ENCODE measurements around the gene GRID1.

GRID1 gene

DNA sequence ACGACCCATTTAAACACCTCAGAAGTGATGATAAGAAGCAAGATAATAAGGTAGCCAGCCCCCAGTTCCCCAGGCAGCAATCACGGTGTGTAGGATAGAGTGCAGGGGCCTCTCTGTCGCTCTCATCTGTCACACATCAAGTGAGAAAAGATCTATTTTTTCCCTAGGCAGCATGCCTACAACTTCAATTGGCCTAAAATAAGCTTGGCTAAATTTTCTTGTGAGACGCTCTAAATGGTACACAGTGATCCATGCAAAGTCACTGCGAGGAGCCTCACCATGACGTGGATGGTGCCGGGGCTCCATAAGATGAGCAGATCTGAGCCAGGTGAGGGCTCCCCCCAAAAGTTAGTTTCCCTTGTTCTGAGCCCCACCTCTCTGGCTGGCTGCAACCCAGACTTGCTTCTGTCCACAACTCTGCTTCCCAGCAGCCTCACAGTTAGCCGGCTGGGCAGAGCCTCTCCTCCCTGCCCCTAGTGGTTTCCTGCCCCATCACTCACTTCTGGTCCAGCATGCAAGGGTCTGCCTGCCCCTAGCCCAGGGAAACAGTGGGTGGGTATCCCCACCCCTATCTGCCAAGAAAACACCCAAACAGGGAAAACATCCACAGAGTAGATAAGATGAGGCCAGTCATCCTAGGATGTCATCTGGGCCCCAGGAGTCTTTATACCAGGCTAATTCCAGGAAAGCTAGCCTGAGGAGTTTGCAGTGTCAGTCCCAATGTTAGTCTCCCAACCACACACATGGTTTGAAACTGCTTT lies 342.1 kb downstream of the GRID1 start:
- Histone ChIP-seq H3K27ac (no peak overlapping the region), H3K4me3 (no peak overlapping the region)

DNA sequence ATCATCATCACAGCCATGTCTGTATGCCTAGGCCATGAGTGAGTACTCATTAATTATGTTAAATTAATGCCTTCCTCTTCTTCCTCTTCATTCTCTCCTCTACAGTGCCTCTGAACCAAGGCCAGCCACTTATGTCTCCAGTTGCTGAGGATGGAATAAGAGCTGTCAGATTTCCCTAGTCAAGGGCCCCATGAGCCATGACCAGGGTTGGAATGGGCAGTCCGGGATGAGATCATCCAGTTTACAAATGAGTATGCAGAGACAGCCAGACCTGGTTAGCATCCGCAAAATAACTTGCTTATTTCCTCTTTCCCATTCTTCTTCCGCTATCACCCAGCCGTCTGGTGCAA lies 342.7 kb downstream of the GRID1 start:
- no peak overlapping the region for H3K27ac ChIP-seq
- no peak overlapping the region for H3K4me3 ChIP-seq

DNA sequence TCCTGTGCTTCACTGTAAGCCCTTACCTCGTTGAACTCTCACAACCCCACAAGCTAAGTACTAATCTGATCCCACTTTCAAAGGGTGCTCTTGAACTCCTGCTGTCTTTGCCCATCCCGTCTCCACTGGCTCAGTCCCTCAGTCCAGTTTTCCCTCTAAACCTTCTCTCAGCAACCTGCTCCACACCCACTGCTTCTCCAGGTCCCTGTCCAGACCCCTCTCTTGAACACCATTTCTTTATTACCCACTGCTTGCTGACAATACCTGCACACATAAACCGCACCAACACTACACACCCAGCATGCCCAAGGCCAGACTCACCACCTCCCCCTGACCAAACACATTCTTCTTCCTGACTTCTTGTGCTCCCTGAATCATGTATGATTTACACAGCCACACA lies 343.3 kb downstream of the GRID1 start:
- Histone ChIP-seq H3K4me3 (no peak overlapping the region), H3K27ac (no peak overlapping the region)

DNA sequence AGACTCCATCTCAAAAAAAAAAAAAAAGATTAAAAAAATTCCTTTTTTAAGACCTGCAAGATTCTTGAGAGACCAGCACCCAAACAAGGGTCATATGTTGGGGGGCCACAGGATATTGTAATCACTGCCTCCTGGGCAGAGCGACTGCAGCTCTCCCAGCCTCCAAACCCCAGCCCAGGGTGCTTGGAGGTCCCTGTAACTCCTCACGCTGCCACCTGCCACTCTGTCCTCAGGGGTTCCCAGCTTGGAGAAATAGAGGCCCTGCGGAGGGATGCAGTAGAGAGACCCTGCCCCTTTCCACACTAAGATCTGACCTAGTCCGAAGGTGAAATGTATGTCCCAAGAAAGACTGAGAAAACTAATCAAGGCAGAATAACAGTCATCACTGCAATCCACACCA lies 343.7 kb downstream of the GRID1 start:
- Histone ChIP-seq H3K4me3 (no peak overlapping the region), H3K27ac (no peak overlapping the region)

DNA sequence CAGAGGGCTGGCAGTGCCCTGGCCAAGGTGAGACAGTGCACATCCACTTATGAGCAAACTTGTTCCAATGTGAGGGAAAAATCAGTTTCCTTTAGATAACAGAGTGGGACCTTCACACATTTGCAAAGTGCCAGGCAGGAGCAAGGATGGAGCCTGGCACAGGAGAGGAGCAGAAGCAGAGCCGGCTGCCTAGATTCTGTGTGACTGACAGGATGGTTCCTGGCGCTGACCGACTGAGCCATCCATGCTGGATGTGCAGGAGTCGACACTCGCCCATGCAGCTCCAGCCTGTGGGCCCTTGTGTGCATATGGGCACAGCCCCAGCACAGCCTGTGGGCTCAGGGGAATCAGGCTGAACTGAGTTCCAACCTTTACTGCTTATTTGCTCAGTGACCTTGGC lies 346.5 kb downstream of the GRID1 start:
- no peak overlapping the region for H3K27ac ChIP-seq

DNA sequence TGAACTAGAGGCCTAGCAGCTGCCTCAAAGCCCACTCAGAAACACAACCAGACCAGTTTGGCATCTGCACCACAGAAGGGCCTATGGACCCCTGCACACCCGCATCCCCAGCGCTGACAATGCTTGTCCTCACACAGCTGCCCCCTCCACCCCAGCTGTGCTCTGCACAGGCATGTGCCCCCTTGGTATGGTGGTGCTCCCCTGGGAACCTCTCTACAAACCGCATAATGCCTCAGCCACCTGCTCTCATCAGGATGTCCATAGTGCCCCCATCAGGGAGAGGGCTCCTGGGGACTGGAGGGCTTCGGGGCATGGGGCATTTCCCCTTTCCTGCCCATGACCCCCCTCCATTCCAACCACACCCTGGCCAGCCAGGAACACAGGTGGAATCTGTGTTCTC lies 347.5 kb downstream of the GRID1 start:
- Histone ChIP-seq H3K27ac (no peak overlapping the region), H3K4me3 (no peak overlapping the region)

More for the DNA sequence above, 346.5 kb downstream of the GRID1 start:
- H3K4me3 ChIP-seq: no peak overlapping the region

DNA sequence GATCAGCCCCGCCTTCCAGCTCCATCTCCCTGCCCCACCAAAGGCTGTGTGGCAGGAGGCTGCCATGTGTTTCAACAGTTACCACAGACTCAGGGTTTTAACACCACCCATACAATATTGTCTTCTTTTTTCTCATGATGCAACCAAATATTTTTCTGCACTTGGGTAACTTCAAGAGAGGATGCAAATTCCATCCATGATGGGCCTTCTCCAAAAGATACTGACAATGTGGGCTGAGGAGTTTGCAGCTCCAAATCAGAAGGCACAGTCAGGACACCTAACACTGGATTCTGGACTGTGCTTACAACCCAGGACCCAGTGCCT lies 347.9 kb downstream of the GRID1 start:
- Histone ChIP-seq H3K4me3 (no peak overlapping the region), H3K27ac (no peak overlapping the region)

DNA sequence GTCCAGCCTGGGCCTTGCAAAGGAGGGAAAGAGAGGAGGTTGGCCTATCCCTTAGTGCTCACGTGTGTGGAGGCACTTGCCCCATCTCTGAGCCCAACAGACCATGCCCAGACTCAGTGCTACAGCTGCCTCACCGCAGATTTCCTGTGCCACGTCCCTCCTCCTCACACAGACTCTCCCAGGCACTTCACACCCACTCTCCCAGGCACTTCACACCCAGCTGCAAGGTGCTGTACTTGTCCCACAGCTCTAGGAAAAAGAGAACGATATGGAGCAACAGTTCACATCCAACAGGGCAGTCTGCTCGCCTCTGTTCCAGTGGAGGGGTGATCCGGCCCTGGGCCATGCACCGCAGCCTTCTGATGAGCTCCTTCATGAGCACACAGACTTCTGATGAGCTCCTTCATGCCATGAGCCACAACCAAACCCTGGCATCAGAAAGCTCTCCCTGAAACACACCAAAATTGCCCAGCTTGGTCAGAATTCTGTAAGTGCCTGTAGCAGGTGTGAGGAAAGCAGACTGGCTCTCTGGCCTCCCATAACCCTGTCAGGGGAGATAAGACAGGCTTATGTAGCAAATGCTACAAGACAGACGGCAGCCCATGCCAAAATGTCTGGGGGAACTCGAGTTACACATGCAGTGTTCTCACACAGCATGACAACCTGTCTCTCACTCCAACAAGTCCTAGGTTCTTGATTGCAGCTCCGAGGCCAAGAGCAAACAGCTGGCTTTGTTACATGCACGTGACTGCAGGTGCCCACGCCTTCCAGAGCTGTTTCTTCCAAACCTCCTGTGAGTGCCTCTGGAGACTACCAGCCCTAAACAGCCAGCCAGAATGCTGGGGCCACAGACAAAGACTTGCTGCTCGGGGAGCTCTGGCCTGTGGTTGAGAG lies 348.5 kb downstream of the GRID1 start:
- H3K4me3 ChIP-seq: no peak overlapping the region
- H3K27ac ChIP-seq: no peak overlapping the region

DNA sequence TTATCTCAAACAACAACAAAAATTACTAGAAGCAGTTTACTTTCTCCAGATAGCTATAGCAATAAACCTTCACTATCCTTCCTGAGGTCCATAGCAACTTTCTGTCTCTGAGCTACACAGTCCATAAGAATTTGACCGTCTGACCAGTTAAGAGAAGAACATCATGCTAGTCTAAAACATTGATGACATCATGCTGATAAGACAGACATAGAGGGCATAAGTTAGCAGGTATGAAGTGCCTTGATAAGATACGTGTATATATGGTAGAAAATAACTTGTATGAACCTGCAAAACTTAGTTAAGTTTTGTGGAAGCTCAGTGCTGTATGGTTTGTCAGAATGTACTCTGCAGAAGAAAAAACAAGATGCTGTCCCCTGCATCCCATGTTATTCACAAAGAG lies 353.0 kb downstream of the GRID1 start:
- Histone ChIP-seq H3K27ac (no peak overlapping the region), H3K4me3 (no peak overlapping the region)

DNA sequence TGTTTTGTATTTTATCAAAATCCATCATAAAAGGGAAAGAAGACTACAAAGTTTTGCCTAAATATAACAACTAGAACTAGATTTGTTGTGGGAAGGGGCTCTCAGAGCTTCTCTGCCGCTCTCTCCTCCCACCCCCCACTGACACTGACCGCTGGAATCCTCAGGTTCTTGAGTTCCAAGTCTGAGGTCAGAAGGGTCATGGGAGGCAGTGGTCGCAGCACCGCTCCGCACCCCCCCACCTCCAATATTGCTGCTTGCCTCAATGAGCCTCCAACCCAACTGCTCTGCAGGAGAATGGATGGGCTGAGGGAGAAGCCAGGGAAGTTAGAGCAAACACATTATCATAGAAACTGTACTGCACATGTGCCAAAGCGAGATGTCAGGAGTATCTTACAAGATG lies 359.4 kb downstream of the GRID1 start:
- no peak overlapping the region for H3K4me3 ChIP-seq
- H3K27ac ChIP-seq: no peak overlapping the region

DNA sequence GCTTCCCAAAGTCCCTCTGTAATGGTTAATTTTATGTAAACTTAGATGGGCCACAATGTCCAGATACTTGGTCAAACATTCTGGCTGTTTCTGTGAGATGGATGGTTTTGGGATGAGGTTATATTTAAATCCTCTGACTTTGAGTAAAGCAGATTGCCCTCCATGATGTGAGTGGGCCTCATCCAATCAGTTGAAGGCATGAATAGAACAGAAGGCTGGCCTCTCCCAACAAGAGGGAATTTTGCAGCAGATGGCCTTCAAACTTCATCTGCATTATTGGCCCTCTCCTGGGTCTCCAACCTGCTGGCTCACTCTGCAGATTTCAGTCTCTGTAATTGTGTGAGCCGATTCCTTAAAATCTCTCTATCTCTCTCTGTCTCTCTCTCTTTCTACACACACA lies 362.3 kb downstream of the GRID1 start:
- H3K4me3 ChIP-seq: no peak overlapping the region
- H3K27ac ChIP-seq: no peak overlapping the region

DNA sequence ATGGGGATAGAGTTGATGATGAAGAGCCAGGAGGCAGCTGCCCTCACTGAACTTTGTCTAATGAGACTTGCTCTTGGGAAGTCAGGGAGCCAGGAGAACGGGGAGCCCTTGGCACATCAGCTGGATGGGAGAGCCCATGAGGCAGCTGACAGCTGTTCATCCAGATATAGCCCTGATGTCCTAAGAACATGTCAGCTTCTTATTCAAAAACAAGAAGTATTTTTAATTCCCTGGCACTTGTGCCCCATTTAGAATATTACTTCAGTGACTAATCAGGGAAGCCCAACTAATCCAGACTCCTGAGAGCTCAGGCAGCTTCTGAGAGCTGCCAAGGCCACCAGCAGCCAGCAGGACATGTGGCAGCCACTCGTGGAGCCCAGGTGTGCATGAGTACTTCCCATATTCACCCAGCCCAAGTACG lies 363.4 kb downstream of the GRID1 start:
- Histone ChIP-seq H3K4me3 (no peak overlapping the region), H3K27ac (no peak overlapping the region)

DNA sequence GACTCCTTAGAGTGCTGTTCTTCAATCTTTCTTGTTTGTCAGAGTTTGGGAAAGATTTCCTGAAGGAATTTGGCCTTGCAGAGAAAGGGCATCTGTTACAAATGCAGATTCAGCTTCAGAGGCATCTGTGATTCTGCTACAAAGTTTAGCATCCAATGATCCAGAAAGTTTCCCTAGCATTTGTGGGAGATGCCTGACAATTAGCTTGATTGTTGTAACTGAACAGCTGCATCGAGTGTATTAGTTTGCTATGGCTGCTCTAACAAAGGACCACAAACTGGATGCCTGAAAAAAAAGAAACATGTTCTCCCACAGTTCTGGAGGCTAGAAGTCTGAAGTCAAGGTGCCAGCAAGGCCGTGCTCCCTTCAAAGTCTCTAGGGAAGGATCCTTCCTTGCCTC lies 365.1 kb downstream of the GRID1 start:
- no peak overlapping the region for H3K27ac ChIP-seq

DNA sequence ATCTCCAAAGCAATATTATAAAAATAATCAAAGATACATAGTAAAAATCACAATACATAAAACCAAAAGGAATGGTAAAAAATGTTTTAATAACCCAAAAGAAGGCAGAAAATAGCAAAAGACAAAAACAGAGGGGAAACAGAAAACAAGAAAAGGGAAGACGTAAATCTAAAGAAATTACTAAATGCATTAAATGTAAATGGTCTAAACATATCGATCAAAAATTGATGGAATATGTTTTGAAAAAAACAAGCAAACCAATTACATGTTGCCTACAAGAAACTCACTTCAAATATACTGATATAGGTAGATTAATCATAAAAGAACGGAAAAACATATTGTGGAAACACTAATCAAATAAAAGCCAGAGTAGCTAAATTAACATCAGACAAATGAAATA lies 369.1 kb downstream of the GRID1 start:
- H3K27ac ChIP-seq: no peak overlapping the region
- no peak overlapping the region for H3K4me3 ChIP-seq

More for the DNA sequence above, 365.1 kb downstream of the GRID1 start:
- no peak overlapping the region for H3K4me3 ChIP-seq

DNA sequence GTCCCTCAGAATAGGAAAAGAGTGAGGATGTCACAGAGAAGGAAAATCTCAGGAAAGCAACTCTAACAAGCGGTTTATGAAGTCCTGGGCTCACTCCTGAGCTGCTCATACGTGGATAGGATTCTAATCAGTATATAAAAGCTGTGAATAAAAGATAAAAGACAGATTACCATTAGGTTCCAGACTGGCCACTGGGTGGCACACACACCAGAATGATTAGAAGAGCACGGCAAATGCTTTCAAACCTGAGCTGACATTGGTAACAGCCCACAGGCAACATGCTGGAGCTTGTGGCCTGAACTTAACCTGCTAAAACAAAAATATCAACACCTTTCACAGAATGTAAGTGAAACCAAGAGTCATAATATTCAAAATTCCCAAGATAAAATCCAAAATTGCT lies 370.8 kb downstream of the GRID1 start:
- Histone ChIP-seq H3K27ac (no peak overlapping the region), H3K4me3 (no peak overlapping the region)

DNA sequence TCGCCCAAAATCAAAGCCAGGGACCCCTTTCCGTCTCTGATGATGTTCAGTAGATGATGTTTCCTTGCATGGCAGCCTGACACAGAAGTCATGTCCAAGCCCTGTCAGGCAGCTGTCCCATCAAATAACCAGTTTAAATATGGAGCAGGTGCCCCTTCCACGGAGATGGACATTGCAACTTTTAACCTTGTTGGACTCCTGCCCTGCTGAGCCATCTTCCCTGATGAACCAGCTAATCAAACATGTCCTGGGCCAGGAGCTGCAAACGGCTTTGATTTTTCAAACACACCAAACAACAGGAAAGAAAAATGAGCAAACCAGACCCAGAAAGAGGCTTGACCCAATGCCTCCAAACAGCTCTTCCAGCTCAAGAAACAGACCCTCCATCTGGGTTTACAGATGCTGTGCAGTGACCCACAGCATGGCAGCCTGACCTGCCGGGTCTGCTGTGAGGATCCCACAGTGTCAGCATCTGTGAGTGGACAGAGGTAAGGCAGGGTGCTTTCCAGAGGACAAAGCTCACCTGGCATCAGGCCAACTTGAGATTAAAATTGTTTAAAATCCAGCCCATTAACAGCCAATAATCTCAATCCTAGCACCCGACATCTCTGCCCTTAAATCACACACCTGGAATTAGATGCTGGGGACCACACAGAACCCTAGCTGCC lies 372.6 kb downstream of the GRID1 start:
- Histone ChIP-seq H3K27ac (no peak overlapping the region), H3K4me3 (no peak overlapping the region)

DNA sequence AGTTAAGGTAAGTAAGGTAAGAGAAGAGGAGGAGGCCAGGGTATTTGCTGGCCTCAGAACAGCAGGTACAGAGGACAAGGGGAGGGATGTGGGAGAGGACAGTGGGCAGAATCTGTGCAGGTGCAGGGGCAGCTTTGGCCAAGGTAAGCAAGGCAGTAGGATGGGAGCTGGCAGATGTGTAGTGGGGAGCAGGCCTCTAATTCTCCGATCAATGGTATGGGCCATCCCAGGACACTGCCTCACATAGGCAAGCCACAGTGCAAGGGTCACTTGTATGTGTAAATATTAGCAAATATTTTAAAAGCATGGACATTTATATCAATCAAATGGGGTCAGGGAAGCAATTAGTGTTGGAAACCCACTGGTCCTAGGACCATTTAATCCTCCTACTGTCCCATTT lies 373.5 kb downstream of the GRID1 start:
- Histone ChIP-seq H3K4me3 (no peak overlapping the region), H3K27ac (no peak overlapping the region)

DNA sequence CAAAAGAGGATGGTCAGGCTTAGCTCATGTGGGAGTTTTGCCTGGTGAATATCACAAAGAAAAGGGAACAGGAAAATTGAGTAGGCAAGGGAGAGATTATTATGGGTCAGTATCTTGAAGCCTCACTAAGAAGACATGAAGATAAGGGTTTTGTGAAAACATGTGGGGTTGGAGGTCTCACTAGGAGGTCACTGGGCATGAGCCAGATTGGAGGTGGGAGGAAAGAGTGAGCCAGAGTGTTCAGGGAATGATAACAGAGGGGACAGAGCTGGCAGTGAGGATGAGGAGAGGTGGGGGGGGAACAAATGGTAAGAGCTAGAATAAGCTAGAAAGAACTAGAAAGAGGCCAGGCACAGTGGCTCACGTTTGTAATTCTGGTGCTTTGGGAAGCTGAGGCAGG lies 374.3 kb downstream of the GRID1 start:
- H3K27ac ChIP-seq: no peak overlapping the region
- no peak overlapping the region for H3K4me3 ChIP-seq

DNA sequence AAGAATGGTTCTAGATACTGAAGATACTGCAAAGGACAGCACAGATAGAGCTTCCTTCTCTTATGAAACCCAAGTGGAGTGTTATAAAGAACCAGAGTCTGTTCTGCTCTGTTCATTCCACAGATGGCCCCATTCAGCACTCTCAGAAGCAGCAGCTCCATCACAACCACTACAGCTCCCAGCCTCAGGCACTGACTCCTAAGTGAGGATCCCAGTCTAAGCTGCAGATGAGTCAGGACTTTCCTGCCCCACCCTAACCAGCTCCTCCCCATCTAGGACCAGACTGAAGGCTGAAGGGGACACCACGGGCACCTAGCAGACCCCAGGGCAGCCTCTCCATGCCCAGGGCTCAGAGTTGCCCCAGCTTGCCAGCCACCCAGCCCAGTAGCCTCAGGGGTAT lies 379.8 kb downstream of the GRID1 start:
- Histone ChIP-seq H3K4me3 (no peak overlapping the region), H3K27ac (no peak overlapping the region)

DNA sequence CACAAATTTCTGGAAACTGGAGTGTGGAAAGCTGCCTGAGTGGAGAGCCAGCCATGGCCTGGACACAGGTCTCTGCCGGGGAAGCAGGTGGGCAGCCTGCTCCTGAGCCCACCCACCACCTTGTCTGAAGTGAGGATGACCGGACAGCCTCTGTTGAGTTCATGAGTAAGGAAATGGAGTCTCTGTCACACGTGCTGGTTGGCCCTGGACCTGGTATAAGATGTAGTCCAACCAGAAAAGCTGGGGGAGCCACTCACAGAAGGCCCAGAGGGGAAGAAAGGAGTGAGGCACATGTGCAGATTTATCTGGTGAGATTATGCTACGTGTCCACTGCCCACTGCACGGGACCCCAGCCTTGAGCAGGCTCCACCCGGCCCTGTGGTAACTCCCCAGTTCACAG lies 383.5 kb downstream of the GRID1 start:
- Histone ChIP-seq H3K4me3 (no peak overlapping the region), H3K27ac (no peak overlapping the region)

DNA sequence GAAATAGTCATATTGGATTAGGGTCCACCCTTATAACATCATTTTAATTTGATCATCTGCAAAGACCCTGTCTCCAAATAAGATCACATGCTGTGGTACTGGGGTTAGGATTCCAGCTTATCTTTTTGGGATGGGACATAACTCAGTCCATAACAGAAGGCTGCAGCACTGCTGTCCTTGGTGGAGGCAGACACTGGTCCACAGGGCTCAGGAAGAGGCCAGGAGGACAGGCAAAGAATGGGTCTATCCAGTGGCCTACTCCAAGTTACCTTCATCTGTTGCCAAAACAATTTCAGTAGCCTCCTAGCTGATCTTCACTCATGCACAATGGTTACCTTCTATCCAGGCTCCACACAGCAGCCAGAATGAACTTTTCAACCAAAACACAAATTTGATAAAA lies 387.0 kb downstream of the GRID1 start:
- Histone ChIP-seq H3K27ac (no peak overlapping the region), H3K4me3 (no peak overlapping the region)
